DOHH2 (cell line): ENCODE results near the gene HNRNPLL.

Source experiments
- H3F3A ChIP-seq: fragments of 200-600 bp; sonication (generic), shearing (Covaris generic); 2 replicates; pipeline ENCODE4 v1.6.0; 2016; ENCODE audit warnings: antibody characterized with exemption, mild to moderate bottlenecking; ENCODE audit not compliant: control insufficient read depth, insufficient read depth
- H3K27ac ChIP-seq: fragments of 200-600 bp; sonication (generic); 2 replicates; pipeline ENCODE4 v1.5.1; 2014; ENCODE audit warnings: low read depth, mild to moderate bottlenecking, low read length, moderate library complexity
- H3K27me3 ChIP-seq: fragments of 200-600 bp; sonication (generic); 2 replicates; pipeline ENCODE4 v1.6.1; 2014; ENCODE audit warnings: mild to moderate bottlenecking, low read length, mixed read lengths; ENCODE audit not compliant: control insufficient read depth
- H3K36me3 ChIP-seq: fragments of 200-600 bp; sonication (generic); 2 replicates; pipeline ENCODE4 v1.6.1; 2014; ENCODE audit warnings: mild to moderate bottlenecking, low read length, moderate library complexity, mixed read lengths; ENCODE audit not compliant: control insufficient read depth
- H3K4me1 ChIP-seq: fragments of 200-600 bp; sonication (generic); 2 replicates; pipeline ENCODE4 v1.6.1; 2014; ENCODE audit warnings: mild to moderate bottlenecking, low read length, mixed read lengths; ENCODE audit not compliant: control insufficient read depth
- H3K4me2 ChIP-seq: fragments of 200-600 bp; sonication (generic); 2 replicates; pipeline ENCODE4 v1.6.0; 2014; ENCODE audit warnings: mild to moderate bottlenecking, low read length, moderate library complexity
- H3K4me3 ChIP-seq: fragments of 200-600 bp; sonication (generic); 2 replicates; pipeline ENCODE4 v1.5.1; 2014; ENCODE audit warnings: mild to moderate bottlenecking, low read length, mixed read lengths
- H3K79me2 ChIP-seq: fragments of 200-600 bp; sonication (generic); 2 replicates; pipeline ENCODE4 v1.6.1; 2014; ENCODE audit warnings: mild to moderate bottlenecking, low read length, mixed read lengths; ENCODE audit not compliant: control insufficient read depth
- H3K9me2 ChIP-seq: fragments of 200-600 bp; sonication (generic); replicated peaks from 2 replicates; pipeline ENCODE4 v1.6.1; 2014; ENCODE audit warnings: mild to moderate bottlenecking, low read length, mixed read lengths; ENCODE audit not compliant: control insufficient read depth
- H3K9me3 ChIP-seq: fragments of 200-600 bp; sonication (generic); 2 replicates; pipeline ENCODE4 v1.6.1; 2014; ENCODE audit warnings: antibody characterized with exemption, low read length, mixed read lengths; ENCODE audit not compliant: control insufficient read depth, insufficient read depth
- H4K20me1 ChIP-seq: fragments of 200-600 bp; sonication (generic); 2 replicates; pipeline ENCODE4 v1.6.0; 2014; ENCODE audit warnings: low read depth, mild to moderate bottlenecking, antibody characterized with exemption, low read length, moderate library complexity; ENCODE audit not compliant: control insufficient read depth, insufficient read depth
- CTCF ChIP-seq: fragments of 200-600 bp; sonication (generic); IDR thresholded peaks from one replicate; pipeline ENCODE4 v1.5.1; 2014; ENCODE audit warnings: antibody characterized with exemption, mild to moderate bottlenecking, low read depth, low read length; ENCODE audit not compliant: poor library complexity, severe bottlenecking
- EZH2phosphoT487 ChIP-seq: fragments of 200-600 bp; sonication (generic); IDR thresholded peaks from 2 replicates; pipeline ENCODE4 v1.6.1; 2017; ENCODE audit warnings: borderline replicate concordance, mild to moderate bottlenecking, antibody characterized with exemption, low read length, moderate library complexity, mixed read lengths

The HNRNPLL gene

GRCh38 chr2:38598200-38598990, 4.3 kb downstream of the HNRNPLL start:
- no peaks in the 10 kb centered on the region for H3K9me3 ChIP-seq
- H3K4me3 ChIP-seq: no peak overlapping the region
- no peak overlapping the region for H3K4me2 ChIP-seq
- H3K9me2 ChIP-seq: no peaks in the 10 kb centered on the region
- no peak overlapping the region for H3K27ac ChIP-seq
- H4K20me1 ChIP-seq: 0 out of 2 replicates have a peak, but pooled peaks cover 3% of the 10 kb centered on the region
- H3K36me3 ChIP-seq: no peaks in the 10 kb centered on the region
- no peak for TF ChIP-seq EZH2phosphoT487
- no peak for TF ChIP-seq CTCF
- H3K27me3 ChIP-seq: peaks cover 75% of the 10 kb centered on the region
- peaks cover 15% of the 10 kb centered on the region for H3K4me1 ChIP-seq
- H3K79me2 ChIP-seq: no peaks in the 10 kb centered on the region
- peaks cover 9% of the 10 kb centered on the region for H3F3A ChIP-seq

GRCh38 chr2:38597115-38597514, 5.6 kb downstream of the HNRNPLL start:
- no peaks in the 10 kb centered on the region for H3K36me3 ChIP-seq
- 0 out of 2 replicates have a peak, but pooled peaks cover 3% of the 10 kb centered on the region for H4K20me1 ChIP-seq
- no peak overlapping the region for H3K27ac ChIP-seq
- H3K4me2 ChIP-seq: no peak overlapping the region
- peaks cover 70% of the 10 kb centered on the region for H3K27me3 ChIP-seq
- H3K79me2 ChIP-seq: no peaks in the 10 kb centered on the region
- H3K9me2 ChIP-seq: no peaks in the 10 kb centered on the region
- no peaks in the 10 kb centered on the region for H3K9me3 ChIP-seq
- no peak overlapping the region for H3K4me3 ChIP-seq
- peaks cover 9% of the 10 kb centered on the region for H3F3A ChIP-seq
- TF ChIP-seq CTCF: no peak
- no peak for TF ChIP-seq EZH2phosphoT487
- H3K4me1 ChIP-seq: peaks cover 2% of the 10 kb centered on the region

GRCh38 chr2:38596229-38596628, 6.5 kb downstream of the HNRNPLL start:
- no peaks in the 10 kb centered on the region for H3K4me1 ChIP-seq
- H3K4me3 ChIP-seq: no peak overlapping the region
- H3F3A ChIP-seq: peaks cover 5% of the 10 kb centered on the region
- no peaks in the 10 kb centered on the region for H4K20me1 ChIP-seq
- H3K4me2 ChIP-seq: no peak overlapping the region
- H3K36me3 ChIP-seq: no peaks in the 10 kb centered on the region
- no peaks in the 10 kb centered on the region for H3K79me2 ChIP-seq
- H3K27me3 ChIP-seq: peaks cover 65% of the 10 kb centered on the region
- H3K27ac ChIP-seq: no peak overlapping the region
- no peaks in the 10 kb centered on the region for H3K9me3 ChIP-seq
- TF ChIP-seq EZH2phosphoT487 (no peak), CTCF (no peak)
- H3K9me2 ChIP-seq: no peaks in the 10 kb centered on the region
